HG03439 (cell line): ENCODE data around the gene MOCOS.

Source experiments
- ATAC-seq: cut with Tn5 transposase; IDR thresholded peaks from one replicate; pipeline ENCODE4 v1.9.1; 2021; ENCODE audit warnings: mild to moderate bottlenecking, moderate library complexity; ENCODE audit not compliant: unreplicated experiment

The MOCOS gene

GRCh38 chr18:36269157-36269556 is 81.9 kb downstream of the MOCOS start:
- no peak for ATAC-seq

GRCh38 chr18:36271153-36271552 is 83.9 kb downstream of the MOCOS start:
- ATAC-seq, result no peak

GRCh38 chr18:36273347-36273746 is 86.0 kb downstream of the MOCOS start:
- no peak for ATAC-seq

- ATAC-seq, result no peak
These were observed 86.9 kb downstream of the MOCOS start for GRCh38 chr18:36274083-36274715.

- ATAC-seq, result no peak
These were observed 88.3 kb downstream of the MOCOS start for GRCh38 chr18:36275561-36275960.

- ATAC-seq, result no peak
These were observed 91.7 kb downstream of the MOCOS start for GRCh38 chr18:36279001-36279400.

- ATAC-seq, result no peak
These were observed 94.6 kb downstream of the MOCOS start for GRCh38 chr18:36281936-36282335.

GRCh38 chr18:36283448-36283847 is 96.2 kb downstream of the MOCOS start:
- no peak for ATAC-seq

- no peak for ATAC-seq
These were observed 97.0 kb downstream of the MOCOS start for GRCh38 chr18:36284268-36284667.

- no peak for ATAC-seq
These were observed 97.5 kb downstream of the MOCOS start for GRCh38 chr18:36284671-36285295.

GRCh38 chr18:36287653-36288052 is 100.4 kb downstream of the MOCOS start:
- ATAC-seq, result no peak

GRCh38 chr18:36288689-36289088 is 101.4 kb downstream of the MOCOS start:
- no peak for ATAC-seq

- ATAC-seq, result no peak
These were observed 106.7 kb downstream of the MOCOS start for GRCh38 chr18:36294031-36294430.

- ATAC-seq, result no peak
These were observed 107.9 kb downstream of the MOCOS start for GRCh38 chr18:36295214-36295613.

GRCh38 chr18:36295880-36296301 is 108.6 kb downstream of the MOCOS start:
- no peak for ATAC-seq

GRCh38 chr18:36296650-36297416 is 109.5 kb downstream of the MOCOS start:
- ATAC-seq, result peak; percentile 25

- peak; percentile 67 for ATAC-seq
These were observed 110.3 kb downstream of the MOCOS start, which contains the start of gene FHOD3 for GRCh38 chr18:36297417-36298125. Gene FHOD3, plus strand, starts transcription at chr18:36297713. Its CDS starts 123 bp downstream, at chr18:36297836.

GRCh38 chr18:36298126-36298741 is 110.9 kb downstream of the MOCOS start:
- no peak for ATAC-seq

- no peak for ATAC-seq
These were observed 111.7 kb downstream of the MOCOS start for GRCh38 chr18:36299015-36299414.

GRCh38 chr18:36300211-36300610 is 112.9 kb downstream of the MOCOS start:
- no peak for ATAC-seq

- no peak for ATAC-seq
These were observed 114.6 kb downstream of the MOCOS start for GRCh38 chr18:36301884-36302283.
